Fibroblast of lung (primary cell): Measurements from ENCODE around the gene CALN1.

ENCODE experiments used
- CTCF ChIP-seq, 2 donors: IDR thresholded peaks in 1 of 2; conservative IDR thresholded peaks in 1 of 2; 1 replicate in 1 of 2; 2 replicates in 1 of 2; pipeline ENCODE4 v1.5.1; 2011 to 2012; ENCODE audit warnings: low read length in 2 of 2, control low read depth in 1 of 2, inconsistent platforms in 1 of 2, low read depth in 1 of 2, mild to moderate bottlenecking in 1 of 2
- EZH2 ChIP-seq: IDR thresholded peaks from 2 replicates; pipeline ENCODE4 v1.5.1; 2012; ENCODE audit warnings: low read length, control low read depth, mild to moderate bottlenecking; ENCODE audit errors: missing control alignments

- TF ChIP-seq CTCF (conservative IDR thresholded peaks at IDR 0.05 in 1 of 2, IDR thresholded peaks at IDR 0.05 in 1 of 2; ENCODE audit: low read depth in 1 of 2, low read length in 2 of 2) (no peak), EZH2 (no peak)
Observed at GRCh38 chr7:72003236-72003635, 408.9 kb downstream of the CALN1 start.
